Vagina (tissue), 2 donors: ENCODE data around the gene MICAL2.

ENCODE experiments used
- POLR2A ChIP-seq, 2 donors: fragments of 450-650 bp; IDR thresholded peaks; one replicate each; pipeline ENCODE4 v1.6.1; 2017; ENCODE audit warnings: antibody characterized with exemption in 2 of 2, mild to moderate bottlenecking in 2 of 2, moderate library complexity in 2 of 2
- TF ChIP-seq, protein P1 (sequence below), 3 experiments: fragments of 450-650 bp in 2 of 3; fragments of 200-600 bp in 1 of 3; sonication (generic) in 1 of 3; IDR thresholded peaks; one replicate each; pipeline ENCODE4 v1.5.1; 2017 to 2019; ENCODE audit warnings: antibody characterized with exemption in 3 of 3, mild to moderate bottlenecking in 2 of 3, moderate library complexity in 2 of 3

DNA sequence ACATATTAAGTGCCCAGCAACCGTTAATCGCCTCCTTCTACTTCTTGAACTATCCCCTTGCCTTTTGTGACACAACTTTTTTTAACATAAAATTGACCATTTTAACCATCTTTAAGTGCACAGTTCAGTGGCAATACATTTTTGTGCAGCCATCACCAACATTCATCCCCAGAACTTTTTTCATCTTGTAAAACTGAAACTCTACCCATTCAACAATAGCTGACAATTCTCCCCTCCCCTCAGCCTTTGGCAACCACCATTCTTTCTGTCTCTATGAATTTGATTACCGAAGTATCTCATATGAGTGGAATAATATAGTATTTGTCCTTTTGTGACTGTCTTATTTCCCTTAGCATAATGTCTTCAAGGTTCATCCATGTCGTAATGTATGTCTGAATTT is 66.0 kb downstream of the MICAL2 start:
- TF ChIP-seq, protein P1, sequence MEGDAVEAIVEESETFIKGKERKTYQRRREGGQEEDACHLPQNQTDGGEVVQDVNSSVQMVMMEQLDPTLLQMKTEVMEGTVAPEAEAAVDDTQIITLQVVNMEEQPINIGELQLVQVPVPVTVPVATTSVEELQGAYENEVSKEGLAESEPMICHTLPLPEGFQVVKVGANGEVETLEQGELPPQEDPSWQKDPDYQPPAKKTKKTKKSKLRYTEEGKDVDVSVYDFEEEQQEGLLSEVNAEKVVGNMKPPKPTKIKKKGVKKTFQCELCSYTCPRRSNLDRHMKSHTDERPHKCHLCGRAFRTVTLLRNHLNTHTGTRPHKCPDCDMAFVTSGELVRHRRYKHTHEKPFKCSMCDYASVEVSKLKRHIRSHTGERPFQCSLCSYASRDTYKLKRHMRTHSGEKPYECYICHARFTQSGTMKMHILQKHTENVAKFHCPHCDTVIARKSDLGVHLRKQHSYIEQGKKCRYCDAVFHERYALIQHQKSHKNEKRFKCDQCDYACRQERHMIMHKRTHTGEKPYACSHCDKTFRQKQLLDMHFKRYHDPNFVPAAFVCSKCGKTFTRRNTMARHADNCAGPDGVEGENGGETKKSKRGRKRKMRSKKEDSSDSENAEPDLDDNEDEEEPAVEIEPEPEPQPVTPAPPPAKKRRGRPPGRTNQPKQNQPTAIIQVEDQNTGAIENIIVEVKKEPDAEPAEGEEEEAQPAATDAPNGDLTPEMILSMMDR (IDR thresholded peaks at IDR 0.05), result no peak
- TF ChIP-seq POLR2A (IDR thresholded peaks at IDR 0.05), result no peak
